Measurements from ENCODE around the gene EEF2.

EEF2 gene

GRCh38 chr19:4030552-4030951 lies 45.3 kb upstream of the EEF2 start:
- DNase-seq (ENCODE audit: low read depth): no peak
- H3K4me3 ChIP-seq (ENCODE audit: low read length): no peak overlapping the region
- TF ChIP-seq CTCF (conservative IDR thresholded peaks at IDR 0.05; ENCODE audit: low read depth, low read length): no peak

- DNase-seq (ENCODE audit: low read depth): no peak
- no peak for TF ChIP-seq CTCF (conservative IDR thresholded peaks at IDR 0.05; ENCODE audit: low read depth, low read length)
- no peak overlapping the region for H3K4me3 ChIP-seq (ENCODE audit: low read length)
These were observed 44.0 kb upstream of the EEF2 start for GRCh38 chr19:4029247-4029614.

GRCh38 chr19:4028334-4029246 lies 43.3 kb upstream of the EEF2 start:
- H3K4me3 ChIP-seq (ENCODE audit: low read length): no peak overlapping the region
- DNase-seq (ENCODE audit: low read depth): no peak
- no peak for TF ChIP-seq CTCF (conservative IDR thresholded peaks at IDR 0.05; ENCODE audit: low read depth, low read length)

GRCh38 chr19:4027146-4027545 lies 41.9 kb upstream of the EEF2 start:
- no peak overlapping the region for H3K4me3 ChIP-seq (ENCODE audit: low read length)
- no peak for DNase-seq (ENCODE audit: low read depth)
- TF ChIP-seq CTCF (conservative IDR thresholded peaks at IDR 0.05; ENCODE audit: low read depth, low read length): no peak

GRCh38 chr19:4025317-4025716 lies 40.1 kb upstream of the EEF2 start:
- DNase-seq (ENCODE audit: low read depth): no peak
- no peak overlapping the region for H3K4me3 ChIP-seq (ENCODE audit: low read length)
- no peak for TF ChIP-seq CTCF (conservative IDR thresholded peaks at IDR 0.05; ENCODE audit: low read depth, low read length)

GRCh38 chr19:4023600-4024398 lies 38.5 kb upstream of the EEF2 start:
- no peak overlapping the region for H3K4me3 ChIP-seq (ENCODE audit: low read length)
- no peak for DNase-seq (ENCODE audit: low read depth)
- TF ChIP-seq CTCF (conservative IDR thresholded peaks at IDR 0.05; ENCODE audit: low read depth, low read length): no peak

Measured in retinal pigment epithelial cell (primary cell).